HG02938 (cell line): ENCODE data around the gene SEC14L5.

Experiments
- ATAC-seq: cut with Tn5 transposase; IDR thresholded peaks from one replicate; pipeline ENCODE4 v1.9.1; 2021; ENCODE audit warnings: mild to moderate bottlenecking, moderate library complexity; ENCODE audit not compliant: unreplicated experiment

Gene SEC14L5

GRCh38 chr16:4981473-4981872 is 23.3 kb downstream of the SEC14L5 start:
- ATAC-seq, result no peak

DNA sequence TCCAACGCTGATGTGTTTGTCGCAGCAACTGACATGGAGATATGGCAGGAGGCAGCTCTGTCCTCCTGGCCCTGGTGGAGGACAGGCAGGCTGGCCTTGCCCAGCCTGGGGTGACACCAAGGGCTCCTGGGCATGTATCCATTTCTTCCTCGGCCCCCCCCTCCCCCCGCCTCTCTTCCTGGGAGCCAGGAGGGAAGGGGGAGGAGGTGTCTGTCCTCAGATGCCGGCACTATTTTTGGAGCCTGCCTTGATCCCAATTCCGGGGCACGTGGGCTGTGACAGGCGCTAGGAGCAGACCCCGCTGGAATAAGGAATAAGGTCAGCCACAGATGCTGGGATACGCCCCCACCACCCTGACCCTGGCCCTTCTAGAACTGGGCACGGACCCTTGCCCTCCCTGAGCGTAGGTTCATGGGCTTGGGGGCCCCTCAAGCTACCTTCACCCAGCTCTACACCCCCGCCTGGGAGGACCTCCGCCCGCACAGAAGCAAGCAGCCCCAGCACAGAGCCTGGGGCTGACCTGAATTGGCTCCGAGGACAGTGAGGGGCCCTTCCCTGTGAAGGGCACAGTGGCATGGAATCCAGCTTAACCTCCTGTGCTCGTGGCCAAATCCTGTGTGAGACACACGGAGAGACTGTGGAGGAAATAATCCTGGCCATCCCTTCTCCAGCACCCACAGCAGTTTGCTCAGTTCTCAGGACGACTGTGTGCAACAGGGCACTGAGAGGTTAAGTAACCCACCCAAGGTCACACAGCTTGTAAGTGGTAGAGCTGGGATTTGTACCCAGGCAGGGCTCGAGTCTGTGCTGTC is 24.1 kb downstream of the SEC14L5 start:
- ATAC-seq, result no peak

- no peak for ATAC-seq
These were observed 26.3 kb downstream of the SEC14L5 start for GRCh38 chr16:4984174-4984990.

- ATAC-seq, result no peak
These were observed 29.1 kb downstream of the SEC14L5 start for GRCh38 chr16:4987250-4987579.

DNA sequence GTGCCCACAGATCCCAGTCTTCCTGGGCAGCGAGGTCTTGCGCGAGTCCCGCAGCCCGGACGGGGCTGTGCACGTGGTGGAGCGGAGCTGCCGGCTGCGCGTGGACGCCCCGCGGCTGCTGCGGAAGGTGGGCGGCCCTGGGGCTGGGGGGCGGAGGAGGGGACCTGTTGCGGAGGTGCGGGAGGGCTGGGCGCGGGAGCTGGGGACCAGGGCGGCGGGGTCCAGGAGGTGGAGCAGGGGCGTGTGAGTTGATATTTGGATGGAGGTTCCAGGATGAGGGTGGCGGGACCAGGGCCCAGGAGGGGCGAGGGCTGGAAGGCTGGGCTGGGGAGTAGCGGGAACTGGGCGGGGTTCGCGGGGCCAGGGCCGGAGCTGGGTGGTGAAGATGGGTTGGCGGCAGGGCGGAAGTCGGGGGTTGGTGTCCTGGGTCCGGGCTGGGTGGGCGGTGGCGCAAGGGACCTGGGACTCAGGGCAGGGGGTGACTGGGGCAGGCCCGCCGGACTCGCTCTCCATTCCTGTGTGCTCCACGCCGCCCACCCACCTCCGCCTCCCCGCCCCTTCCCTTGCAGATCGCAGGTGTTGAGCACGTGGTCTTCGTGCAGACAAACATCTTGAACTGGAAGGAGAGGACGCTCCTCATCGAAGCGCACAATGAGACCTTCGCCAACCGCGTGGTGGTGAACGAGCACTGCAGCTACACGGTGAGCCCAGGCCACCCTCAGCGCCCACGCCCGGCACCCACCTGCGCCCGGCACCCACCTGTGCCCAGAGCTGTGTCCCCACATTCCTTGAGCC is 29.6 kb downstream of the SEC14L5 start:
- no peak for ATAC-seq

DNA sequence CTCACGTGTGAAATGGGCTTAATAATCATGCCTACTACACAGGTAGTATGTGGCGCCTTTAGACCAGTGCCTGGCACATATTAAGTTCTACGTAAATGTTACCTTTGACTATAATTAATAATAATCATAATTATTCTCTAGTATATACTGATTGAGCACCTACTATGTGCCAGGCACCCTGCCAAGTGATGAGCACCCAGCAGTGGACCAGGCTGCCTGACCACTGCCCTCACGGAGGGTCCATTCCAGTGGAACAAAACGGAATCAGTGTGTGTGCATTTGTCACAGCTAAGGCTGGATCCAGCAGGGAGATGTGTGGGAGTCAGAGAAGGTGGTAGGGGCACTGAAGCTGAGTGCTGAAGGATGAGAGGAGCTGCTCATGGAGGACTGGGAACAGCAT is 30.5 kb downstream of the SEC14L5 start:
- no peak for ATAC-seq

- no peak for ATAC-seq
These were observed 31.4 kb downstream of the SEC14L5 start for GRCh38 chr16:4989391-4990006.

GRCh38 chr16:4990415-4990814 is 32.3 kb downstream of the SEC14L5 start:
- ATAC-seq, result no peak

DNA sequence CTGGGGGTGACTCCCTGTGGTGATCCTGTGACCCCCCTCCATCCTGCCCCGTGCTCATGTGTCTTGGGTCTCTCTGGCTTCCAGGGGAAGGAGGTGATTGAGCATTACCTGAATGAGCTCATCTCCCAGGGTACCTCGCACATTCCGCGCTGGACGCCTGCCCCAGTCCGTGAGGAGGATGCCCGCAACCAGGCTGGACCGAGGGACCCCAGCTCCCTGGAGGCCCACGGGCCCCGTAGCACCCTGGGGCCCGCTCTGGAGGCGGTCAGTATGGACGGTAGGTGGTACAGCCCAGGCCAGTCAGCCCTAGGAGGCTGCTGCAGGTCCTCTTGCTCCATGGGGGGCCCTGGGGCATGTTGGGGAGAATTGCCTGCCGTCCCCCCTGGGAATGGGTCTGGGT is 33.6 kb downstream of the SEC14L5 start:
- ATAC-seq, result no peak

- ATAC-seq, result no peak
These were observed 36.7 kb downstream of the SEC14L5 start for GRCh38 chr16:4994719-4995434.

GRCh38 chr16:5000573-5001001 is 42.5 kb downstream of the SEC14L5 start:
- ATAC-seq, result no peak

- no peak for ATAC-seq
These were observed 43.4 kb downstream of the SEC14L5 start for GRCh38 chr16:5001571-5001970.

- ATAC-seq, result no peak
These were observed 43.9 kb downstream of the SEC14L5 start for GRCh38 chr16:5001986-5002385.

DNA sequence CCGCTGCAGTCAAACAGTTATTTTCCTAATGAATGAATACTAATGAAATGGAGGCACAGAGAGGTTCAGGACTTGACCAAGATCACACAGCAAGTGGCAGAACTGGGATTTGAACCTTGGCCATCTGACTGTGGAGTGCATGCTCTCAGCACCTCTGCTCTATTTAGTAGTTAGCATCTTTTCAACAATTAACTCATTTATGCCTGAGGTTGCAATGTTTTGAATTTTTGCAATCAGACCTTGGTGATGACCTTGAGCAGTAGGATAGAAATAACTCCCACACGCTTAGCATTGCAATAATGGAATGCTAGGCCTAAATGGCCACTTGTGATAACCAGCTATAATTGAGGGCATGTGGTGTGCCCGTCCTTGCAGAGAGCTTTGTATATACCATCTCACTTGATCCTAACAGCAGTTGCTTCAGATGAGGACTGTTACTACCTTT is 44.6 kb downstream of the SEC14L5 start:
- no peak for ATAC-seq

DNA sequence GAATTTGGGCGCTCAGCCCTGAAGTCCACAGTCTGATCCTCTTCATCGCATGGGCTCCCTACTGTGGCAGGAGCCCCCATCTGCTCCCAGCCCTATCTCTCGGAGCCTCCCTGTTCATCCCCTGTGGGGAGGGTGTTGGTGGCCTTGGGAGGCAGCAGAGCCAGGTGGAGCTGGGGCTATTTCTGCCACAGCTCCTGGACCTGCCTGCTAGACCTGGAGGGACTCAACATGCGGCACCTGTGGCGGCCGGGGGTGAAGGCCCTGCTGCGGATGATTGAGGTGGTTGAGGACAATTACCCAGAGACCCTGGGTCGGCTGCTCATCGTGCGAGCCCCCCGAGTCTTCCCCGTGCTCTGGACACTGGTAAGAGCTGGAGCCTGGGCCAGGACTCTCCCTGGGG is 45.1 kb downstream of the SEC14L5 start:
- no peak for ATAC-seq

DNA sequence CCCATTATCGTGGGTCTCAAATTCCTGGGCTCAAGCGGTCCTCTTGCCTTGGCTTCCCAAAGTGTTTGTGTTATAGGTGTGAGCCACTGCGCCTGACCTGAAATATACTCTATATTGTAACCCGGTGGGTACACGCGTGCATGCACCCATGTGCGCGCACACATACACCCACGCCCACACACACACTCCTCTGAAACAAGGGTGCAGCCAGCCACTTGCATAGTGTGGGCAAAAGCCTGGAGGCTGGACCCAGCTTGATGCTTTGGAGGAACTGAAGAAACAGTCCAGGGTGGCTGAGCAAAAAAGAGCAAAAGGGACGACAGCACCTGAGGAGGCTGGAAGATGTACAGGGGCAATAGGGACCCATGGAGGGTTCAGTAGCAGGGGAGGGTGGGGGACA is 45.7 kb downstream of the SEC14L5 start:
- no peak for ATAC-seq

- ATAC-seq, result no peak
These were observed 46.2 kb downstream of the SEC14L5 start for GRCh38 chr16:5004311-5004710.

DNA sequence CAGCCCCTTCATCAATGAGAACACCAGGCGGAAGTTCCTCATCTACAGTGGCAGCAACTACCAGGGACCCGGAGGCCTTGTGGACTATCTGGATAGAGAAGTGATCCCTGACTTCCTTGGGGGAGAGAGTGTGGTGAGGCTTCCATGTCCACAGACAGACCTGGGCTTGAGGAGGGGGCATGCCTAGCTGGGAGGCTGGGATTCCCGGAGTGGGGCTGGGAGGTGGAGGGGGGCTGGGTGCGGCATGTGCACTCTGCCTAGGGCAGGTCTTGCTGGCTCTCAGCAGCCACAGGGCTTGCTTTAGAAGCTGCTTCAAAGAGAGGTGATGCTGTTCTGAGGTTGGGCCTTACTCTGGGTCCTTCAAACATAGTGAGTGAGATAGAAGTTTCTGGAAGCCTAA is 47.8 kb downstream of the SEC14L5 start:
- ATAC-seq, result no peak

GRCh38 chr16:5006348-5007193 is 48.4 kb downstream of the SEC14L5 start:
- no peak for ATAC-seq
